SKM-1 treated with dmso at 0.1 percent for 144 hours (cell line): ENCODE data around the gene COLEC12.

Experiments used
- DNase-seq: peaks from one replicate; lab custom pipeline; 2025; ENCODE audit not compliant: unreplicated experiment; lab: John Stamatoyannopoulos, UW

COLEC12 gene

GRCh38 chr18:446941-447560, 53.5 kb downstream of the COLEC12 start:
- peak; percentile 14 for DNase-seq

GRCh38 chr18:445055-445454, 55.4 kb downstream of the COLEC12 start:
- no peak for DNase-seq

- DNase-seq, result no peak
Observed at GRCh38 chr18:438571-438970, 61.9 kb downstream of the COLEC12 start.

DNA sequence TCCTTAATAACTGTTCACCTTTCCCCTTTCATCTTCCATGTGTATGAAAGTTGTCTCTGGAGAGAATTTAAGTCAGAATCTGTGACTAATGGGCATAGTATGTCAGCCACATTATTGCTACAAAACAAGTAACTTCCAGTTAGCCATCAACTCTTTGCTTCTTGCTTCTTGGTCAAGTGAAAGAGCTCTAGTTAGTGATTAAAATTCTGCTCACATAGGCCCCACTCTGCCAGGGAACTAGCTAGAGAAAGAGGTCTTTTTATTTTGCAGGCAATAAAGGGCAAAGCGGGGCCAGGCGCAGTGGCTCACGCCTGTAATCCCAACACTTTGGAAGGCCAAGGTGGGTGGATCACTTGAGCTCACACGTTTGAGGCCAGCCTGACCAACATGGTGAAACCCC, 64.6 kb downstream of the COLEC12 start:
- DNase-seq, result no peak

- DNase-seq, result no peak
Observed at GRCh38 chr18:434410-434809, 66.1 kb downstream of the COLEC12 start.

GRCh38 chr18:433960-434359, 66.5 kb downstream of the COLEC12 start:
- DNase-seq, result no peak

- no peak for DNase-seq
Observed at GRCh38 chr18:433298-433697, 67.2 kb downstream of the COLEC12 start.

DNA sequence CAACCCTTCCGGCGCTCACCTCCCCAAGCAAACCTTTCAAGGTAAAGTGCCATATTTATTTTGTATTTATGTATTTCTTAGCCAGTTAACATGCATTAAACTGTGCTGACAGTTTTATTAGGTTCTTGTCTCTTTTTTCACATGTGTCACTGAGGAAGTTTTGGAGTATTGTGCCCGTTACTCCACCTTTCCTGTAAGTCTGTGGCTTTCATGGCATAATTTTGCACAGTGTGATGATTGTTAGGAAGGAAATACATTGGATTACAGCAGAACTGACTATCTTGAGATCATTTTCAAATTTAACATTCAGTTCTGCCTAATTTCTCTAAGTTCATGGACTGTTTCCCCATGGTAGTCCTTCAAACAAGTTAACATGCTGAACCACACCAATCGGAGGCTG, 67.7 kb downstream of the COLEC12 start:
- no peak for DNase-seq

- DNase-seq, result no peak
Observed at GRCh38 chr18:429030-429429, 71.5 kb downstream of the COLEC12 start.

- DNase-seq, result no peak
Observed at GRCh38 chr18:427005-427404, 73.5 kb downstream of the COLEC12 start.

GRCh38 chr18:425106-425745, 75.3 kb downstream of the COLEC12 start:
- no peak for DNase-seq

GRCh38 chr18:424668-425067, 75.8 kb downstream of the COLEC12 start:
- DNase-seq, result no peak

- no peak for DNase-seq
Observed at GRCh38 chr18:424071-424661, 76.3 kb downstream of the COLEC12 start.

DNA sequence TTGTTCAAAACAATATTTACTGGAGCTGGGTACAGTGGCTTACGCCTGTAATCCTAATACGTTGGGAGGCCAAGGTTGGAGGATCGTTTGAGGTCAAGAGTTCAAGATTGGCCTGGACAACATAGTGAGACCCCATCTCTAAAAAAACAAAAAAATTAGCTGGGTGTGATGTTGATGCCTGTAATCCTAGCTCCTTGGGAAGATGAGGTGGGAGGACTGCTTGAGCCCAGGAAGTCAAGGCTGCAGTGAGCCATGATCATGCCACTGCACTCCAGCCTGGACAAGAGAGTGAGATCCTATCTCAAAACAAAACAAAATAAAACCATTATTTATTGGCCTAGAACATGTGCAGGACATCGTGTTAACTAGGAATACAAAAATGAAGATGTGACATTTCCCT, 77.5 kb downstream of the COLEC12 start:
- DNase-seq, result no peak

- DNase-seq, result no peak
Observed at GRCh38 chr18:421247-422155, 79.0 kb downstream of the COLEC12 start.

DNA sequence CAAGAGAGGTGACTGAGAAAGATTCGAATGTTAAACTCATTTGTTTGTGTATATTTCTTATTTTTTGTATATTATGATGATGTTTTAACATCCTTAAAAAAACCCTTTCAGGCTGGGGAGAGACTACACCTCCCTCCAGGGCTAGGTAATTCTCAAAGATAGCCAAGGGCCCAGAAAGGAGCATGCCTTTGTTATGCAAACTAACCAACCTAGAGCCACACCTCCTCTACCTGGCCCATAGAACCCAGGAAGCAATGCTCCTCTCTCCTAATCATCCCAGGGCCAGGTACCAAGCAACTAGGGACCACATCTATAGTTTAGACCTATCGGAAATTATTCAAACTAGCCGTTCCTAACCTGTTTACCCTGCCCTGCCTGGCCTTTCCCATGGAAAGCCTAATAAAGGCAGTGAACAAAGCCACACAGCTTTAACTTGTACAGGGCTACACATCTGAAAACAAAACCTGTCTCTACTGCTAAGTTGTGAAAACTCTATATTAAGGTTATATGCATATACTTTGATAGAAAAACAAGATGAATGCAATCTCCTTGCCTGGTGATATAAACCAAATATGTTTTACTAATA, 79.7 kb downstream of the COLEC12 start:
- no peak for DNase-seq

DNA sequence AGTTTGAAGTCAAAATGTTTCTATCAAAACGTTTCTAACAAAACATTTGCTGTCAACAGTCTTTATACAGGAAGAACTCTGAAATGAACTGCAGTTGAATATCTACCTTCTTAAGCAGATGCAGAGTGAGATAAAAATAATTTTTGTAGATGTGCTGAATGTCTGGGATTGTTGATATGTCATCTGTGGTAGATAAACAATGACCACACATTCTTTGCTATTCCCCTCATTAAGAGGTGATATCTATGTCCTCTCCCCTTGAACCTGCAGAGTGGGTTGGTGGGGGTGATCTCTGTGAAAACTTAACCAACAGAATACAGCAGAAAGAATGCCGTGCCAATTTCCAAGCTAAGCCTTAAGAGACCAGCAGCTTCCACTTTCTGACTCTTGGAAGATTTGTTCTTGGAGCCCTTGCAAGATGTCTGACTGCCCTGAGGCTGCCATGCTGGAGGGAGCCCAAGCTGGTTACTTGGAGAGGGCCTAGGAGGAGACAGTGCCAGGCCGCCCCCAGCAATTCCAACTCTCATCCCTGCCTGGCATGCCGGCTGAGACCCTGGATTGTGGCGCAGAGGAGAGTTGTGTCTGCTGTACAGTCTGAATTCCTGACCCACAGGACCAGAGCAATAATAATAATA, 80.8 kb downstream of the COLEC12 start:
- DNase-seq, result no peak

DNA sequence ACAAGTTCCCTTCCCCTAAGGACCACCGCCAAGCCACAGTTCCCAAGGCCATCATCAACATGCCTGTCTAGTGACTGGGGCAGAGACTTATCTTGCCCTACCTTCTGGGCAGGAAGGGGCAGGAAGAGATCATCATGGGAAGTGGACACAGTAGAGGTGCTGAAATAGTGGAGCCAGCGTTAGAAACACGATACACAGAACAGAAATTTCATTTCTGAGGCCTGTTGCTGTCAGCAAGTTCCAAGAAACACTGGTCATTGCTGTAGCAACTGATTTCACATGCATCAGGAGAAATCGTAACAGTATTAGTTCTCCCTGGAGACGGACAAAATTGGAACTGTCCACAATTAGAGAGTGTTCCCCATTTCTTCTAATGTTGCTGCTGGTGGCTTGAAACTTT, 83.0 kb downstream of the COLEC12 start:
- no peak for DNase-seq

- no peak for DNase-seq
Observed at GRCh38 chr18:416930-417329, 83.6 kb downstream of the COLEC12 start.

DNA sequence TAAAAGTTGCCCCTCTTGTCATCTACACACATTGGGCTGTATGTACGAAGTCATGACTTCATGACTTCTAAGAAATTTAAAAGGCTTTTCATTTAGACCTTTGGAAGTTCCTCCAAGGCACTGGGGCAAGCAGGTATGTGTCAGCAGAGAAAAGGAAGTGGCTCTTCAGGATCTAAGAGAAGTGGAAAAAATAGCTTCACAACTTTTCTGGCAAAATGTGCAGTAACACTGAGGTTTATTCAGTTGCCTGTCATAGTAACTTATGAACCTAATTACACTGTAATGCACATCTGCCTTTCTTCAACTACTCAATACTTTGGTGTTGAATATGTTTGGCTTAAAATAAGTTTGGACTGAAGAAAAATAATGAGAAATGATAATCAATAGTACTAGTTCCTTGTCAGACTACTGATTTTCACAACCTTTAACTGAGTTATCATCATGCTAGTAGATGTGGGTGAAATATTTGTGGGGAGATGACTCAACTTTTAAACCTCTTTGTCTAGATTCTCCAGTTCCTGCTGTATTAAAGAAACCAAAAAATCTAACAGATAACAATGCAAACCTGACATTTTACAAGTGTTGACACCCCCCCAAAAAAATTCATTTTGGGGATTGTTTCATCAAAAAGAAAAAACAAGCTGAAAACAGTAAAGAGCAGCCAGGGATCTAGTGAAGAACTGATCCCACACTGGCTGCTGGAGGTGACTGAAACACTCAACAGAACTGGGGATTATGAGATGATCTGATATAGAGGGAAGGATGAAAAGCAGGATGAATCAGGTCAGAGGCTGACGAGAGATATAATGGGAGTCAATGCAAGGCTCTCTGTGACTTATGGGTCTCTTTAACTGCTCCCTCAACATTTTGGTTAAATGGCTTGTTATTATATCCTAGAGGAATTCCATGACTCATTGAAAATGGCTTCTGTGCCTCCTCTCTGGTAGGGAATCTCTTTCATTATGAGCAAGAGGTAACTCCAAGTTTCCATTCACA, 84.6 kb downstream of the COLEC12 start:
- DNase-seq, result no peak
